IMR-90 (cell line): Measurements from ENCODE around the gene ENPP6. TPM values are rescaled to one million over a fixed set of nuclear protein-coding genes. Genes with fewer than 3 reads are reported as not detected.

Source experiments
- ATAC-seq: fragments of 200-7000 bp; cut with Tn5 transposase; 2 replicates; pipeline ENCODE4 v1.9.1; 2020; ENCODE audit warnings: low read depth, mild to moderate bottlenecking, moderate library complexity
- BruUV-seq: library from RNA; stranded (reverse); fragments of 400-500 nt; replicated peaks from 2 replicates; lab custom pipeline; 2021; lab: Mats Ljungman, UMichigan
- CTCF ChIA-PET: fragments of 300-600 bp; formaldehyde crosslinking; extraction: SDS; loops from one replicate; lab custom pipeline; 2021; ENCODE audit warnings: antibody characterized with exemption; lab: Yijun Ruan, JAX
- POLR2A ChIA-PET: fragments of 300-600 bp; sonication (Branson Sonifier 250); formaldehyde crosslinking; loops from one replicate; lab custom pipeline; 2022; ENCODE audit warnings: antibody characterized with exemption; ENCODE audit not compliant: unreplicated experiment; lab: Charles Lee
- DNase-seq: peaks from one replicate; pipeline ENCODE4 v3.0.0; 2013
- H2AFZ ChIP-seq: replicated peaks from 2 replicates; pipeline ENCODE3; 2013; ENCODE audit warnings: low read length, mild to moderate bottlenecking; ENCODE audit not compliant: poor library complexity
- H2AK5ac ChIP-seq: 2 replicates; pipeline ENCODE4 v1.6.1; 2013; ENCODE audit warnings: low read depth, low read length, inconsistent platforms
- H2AK9ac ChIP-seq: replicated peaks from 2 replicates; pipeline ENCODE3; 2013; ENCODE audit warnings: mild to moderate bottlenecking, low read depth, low read length, moderate library complexity; ENCODE audit not compliant: poor library complexity
- H2BK120ac ChIP-seq: 2 replicates; pipeline ENCODE4 v1.6.1; 2013; ENCODE audit warnings: low read depth, low read length, inconsistent platforms
- H2BK15ac ChIP-seq: 3 replicates; pipeline ENCODE4 v1.6.1; 2013; ENCODE audit warnings: low read depth, low read length, inconsistent platforms
- H2BK20ac ChIP-seq: 2 replicates; pipeline ENCODE4 v1.6.1; 2013; ENCODE audit warnings: low read depth, mild to moderate bottlenecking, inconsistent platforms, low read length, moderate library complexity
- H2BK5ac ChIP-seq: 2 replicates; pipeline ENCODE4 v1.6.1; 2013; ENCODE audit warnings: mild to moderate bottlenecking, low read depth, low read length, inconsistent platforms; ENCODE audit not compliant: poor library complexity, severe bottlenecking
- H3K14ac ChIP-seq: replicated peaks from 2 replicates; pipeline ENCODE4 v1.6.1; 2013; ENCODE audit warnings: low read depth, low read length, inconsistent platforms
- H3K18ac ChIP-seq: 2 replicates; pipeline ENCODE4 v1.6.1; 2013; ENCODE audit warnings: low read depth, low read length, control low read depth
- H3K23ac ChIP-seq: 2 replicates; pipeline ENCODE4 v1.6.1; 2013; ENCODE audit warnings: low read depth, low read length, inconsistent platforms
- H3K27ac ChIP-seq: 2 replicates; pipeline ENCODE4 v1.5.1; 2013; ENCODE audit warnings: mild to moderate bottlenecking, control low read depth, low read length; ENCODE audit not compliant: insufficient read depth
- H3K27me3 ChIP-seq: 2 replicates; pipeline ENCODE4 v1.6.1; 2013; ENCODE audit warnings: low read length; ENCODE audit not compliant: control insufficient read depth, insufficient read depth
- H3K36me3 ChIP-seq: 2 replicates; pipeline ENCODE4 v1.6.1; 2013; ENCODE audit warnings: low read length, mixed read lengths; ENCODE audit not compliant: control insufficient read depth, insufficient read depth
- H3K4ac ChIP-seq: 2 replicates; pipeline ENCODE4 v1.6.1; 2013; ENCODE audit warnings: low read depth, low read length, inconsistent platforms
- H3K4me1 ChIP-seq: 2 replicates; pipeline ENCODE4 v1.6.1; 2013; ENCODE audit warnings: low read length, mixed read lengths; ENCODE audit not compliant: control insufficient read depth, insufficient read depth
- H3K4me2 ChIP-seq: 2 replicates; pipeline ENCODE4 v1.6.1; 2013; ENCODE audit warnings: low read depth, mild to moderate bottlenecking, control low read depth, low read length, moderate library complexity
- H3K4me3 ChIP-seq: 2 replicates; pipeline ENCODE4 v1.5.1; 2013; ENCODE audit warnings: low read depth, mild to moderate bottlenecking, control low read depth, low read length, moderate library complexity; ENCODE audit not compliant: insufficient read depth
- H3K56ac ChIP-seq: 2 replicates; pipeline ENCODE4 v1.6.1; 2013; ENCODE audit warnings: low read length, inconsistent platforms; ENCODE audit not compliant: insufficient read depth; ENCODE audit errors: extremely low read depth
- H3K79me1 ChIP-seq, 2 experiments: 2 replicates each; pipeline ENCODE4 v1.6.1; 2013; ENCODE audit warnings: low read length in 2 of 2, inconsistent platforms in 1 of 2, low read depth in 1 of 2
- H3K9ac ChIP-seq: 2 replicates; pipeline ENCODE4 v1.6.1; 2013; ENCODE audit warnings: low read depth, low read length, control low read depth
- H3K9me1 ChIP-seq: 2 replicates; pipeline ENCODE4 v1.6.1; 2013; ENCODE audit warnings: low read length, inconsistent platforms; ENCODE audit not compliant: insufficient read depth
- H3K9me3 ChIP-seq: 2 replicates; pipeline ENCODE4 v1.6.1; 2013; ENCODE audit warnings: low read length; ENCODE audit not compliant: control insufficient read depth, insufficient read depth
- H4K20me1 ChIP-seq: 2 replicates; pipeline ENCODE4 v1.6.1; 2013; ENCODE audit warnings: low read length, inconsistent platforms; ENCODE audit not compliant: insufficient read depth
- H4K5ac ChIP-seq: 2 replicates; pipeline ENCODE4 v1.6.1; 2013; ENCODE audit warnings: mild to moderate bottlenecking, low read depth, low read length, control low read depth
- H4K8ac ChIP-seq, 2 experiments: 2 replicates each; pipeline ENCODE4 v1.6.1; 2013; ENCODE audit warnings: low read depth in 2 of 2, low read length in 2 of 2, control low read depth in 1 of 2, inconsistent platforms in 1 of 2
- H4K91ac ChIP-seq: 2 replicates; pipeline ENCODE4 v1.6.1; 2013; ENCODE audit warnings: low read depth, low read length, inconsistent platforms; ENCODE audit not compliant: insufficient read depth
- CEBPB ChIP-seq: IDR thresholded peaks from 2 replicates; pipeline ENCODE4 v1.6.1; 2012; ENCODE audit warnings: low read depth, low read length, improper control_type of control experiment
- FOS ChIP-seq: fragments of 150-350 bp; IDR thresholded peaks from 2 replicates; pipeline ENCODE4 v1.6.1; 2016; ENCODE audit warnings: low read depth, low read length
- WGBS, 2 experiments: methylation state at CpG; one replicate each; pipeline versions ENCODE4 v1.1.5 to v1.1.7; 2013; ENCODE audit warnings: missing lambda C conversion rate in 2 of 2; ENCODE audit not compliant: insufficient read length in 1 of 2; ENCODE audit errors: extremely low coverage in 2 of 2; 5-methylcytosine and 5-hydroxymethylcytosine counted together
- dilution Hi-C: fragments of 300-500 bp; cut with HindIII; formaldehyde crosslinking; loops from one replicate; pipeline ENCODE4 v1.14.3; 2018; ENCODE audit warnings: low sequenced_read_pairs; ENCODE audit not compliant: unreplicated experiment
- in situ Hi-C: fragments of 300-500 bp; cut with MboI; formaldehyde crosslinking; loops from 3 replicates; pipeline ENCODE4 v1.14.3; 2019; ENCODE audit warnings: low sequenced_read_pairs, inconsistent platforms, mixed read lengths
- intact Hi-C: fragments of 100-400 bp; cut with micrococcal nuclease; formaldehyde crosslinking; loops from 2 replicates; pipeline ENCODE4 v1.10.0; 2022
- polyA plus RNA-seq, 3 experiments: library from polyadenylated mRNA; depleted of rRNA; stranded (reverse); fragments of >200 nt; gene quantifications; 2 replicates each; pipeline ENCODE4 v1.2.3, GENCODE V29; 2012; ENCODE audit warnings: low replicate concordance in 1 of 3
- total RNA-seq: library from RNA; depleted of rRNA; stranded (reverse); fragments of >200 nt; gene quantifications from 2 replicates; pipeline ENCODE4 v1.2.3, GENCODE V29; 2012

The ENPP6 gene
- total and polyA plus RNA-seq, 2 of the 4 experiments (the other 2 are of a cell fraction) = not detected

DNA sequence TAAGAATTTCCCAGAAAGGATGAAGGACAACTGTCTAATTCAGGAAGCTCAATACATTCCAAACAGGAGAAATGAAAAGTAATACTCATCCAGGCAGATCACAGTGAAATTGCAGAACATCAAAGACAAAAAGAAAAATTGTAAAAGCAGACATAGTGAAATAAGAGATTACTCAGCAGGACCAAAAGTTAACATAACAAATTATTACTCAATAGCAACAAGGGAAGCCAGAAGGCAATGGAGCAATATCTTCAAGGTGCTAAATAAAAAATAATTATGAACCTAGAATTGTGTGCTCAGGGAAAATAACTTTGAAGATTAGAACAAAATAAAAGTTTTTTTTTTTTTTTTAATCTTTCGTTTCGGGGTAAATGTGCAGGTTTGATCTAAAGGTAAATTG, 30.5 kb upstream of the ENPP6 start:
- Histone ChIP-seq H3K4me3 (no peak overlapping the region), H3K9ac (no peak overlapping the region), H4K5ac (no peak overlapping the region), H3K36me3 (no peaks in the 10 kb centered on the region), H3K4me2 (no peak overlapping the region), H3K79me1 (no peaks in the 10 kb centered on the region), H2BK120ac (no peak overlapping the region), H3K27ac (no peak overlapping the region), H4K8ac (no peak overlapping the region), H4K20me1 (no peaks in the 10 kb centered on the region), H2BK20ac (no peak overlapping the region), H3K14ac (no peak overlapping the region), H3K27me3 (no peaks in the 10 kb centered on the region; the same call in 1 of the 2 replicates), H2BK5ac (no peak overlapping the region), H3K56ac (no peak overlapping the region), H2AK9ac (no peak overlapping the region), H3K9me3 (no peaks in the 10 kb centered on the region), H3K23ac (no peak overlapping the region), H2BK15ac (no peak overlapping the region), H3K4me1 (no peaks in the 10 kb centered on the region), H4K91ac (no peak overlapping the region), H3K4ac (no peak overlapping the region), H2AK5ac (no peak overlapping the region), H3K18ac (no peak overlapping the region), H3K9me1 (no peaks in the 10 kb centered on the region), H2AFZ (no peak overlapping the region)
- no CpG with 5 or more reads among the region's 2 CpGs for WGBS, 2 experiments
- ChIA-PET CTCF (no interaction called here), POLR2A (no interaction called here)
- no TSS peak for BruUV-seq
- DNase-seq (no peak), ATAC-seq (no peak)
- intact Hi-C loops = loop anchor here (2.0 kb wide), 1 partner anchor 77 kb away; no protein-coding TSS in a partner anchor
- dilution Hi-C loops = no loop called here
- in situ Hi-C loops = no loop called here
- TF ChIP-seq FOS (no peak), CEBPB (peak; percentile 18; the same call in 1 of the 2 replicates)
